GM23338 (cell line): ENCODE results near the gene TBC1D16. TPM values are rescaled to one million over a fixed set of nuclear protein-coding genes. Genes with fewer than 3 reads are reported as not detected.
A peak's percentile ranks its signal among the peaks of the same experiment; 100 is the strongest.

Source experiments
- ATAC-seq: fragments of 200-7000 bp; cut with Tn5 transposase; 3 replicates; pipeline ENCODE4 v1.9.1; 2020
- DNase-seq: peaks from one replicate; pipeline ENCODE4 v3.0.0-alpha.2; 2015; ENCODE audit warnings: low spot score
- H2AFZ ChIP-seq: fragments of 200-600 bp; sonication (generic); 2 replicates; pipeline ENCODE4 v1.8.0; 2016; ENCODE audit warnings: antibody characterized with exemption, mild to moderate bottlenecking, moderate library complexity
- H3F3A ChIP-seq: fragments of 200-600 bp; sonication (generic); replicated peaks from 2 replicates; pipeline ENCODE4 v1.8.0; 2017; ENCODE audit warnings: antibody characterized with exemption, mixed run types, low read depth
- H3K27ac ChIP-seq: fragments of 200-600 bp; sonication (generic); 2 replicates; pipeline ENCODE4 v1.6.1; 2016; ENCODE audit warnings: low read depth
- H3K27me3 ChIP-seq: fragments of 200-600 bp; sonication (generic); 2 replicates; pipeline ENCODE4 v1.8.0; 2016; ENCODE audit warnings: mild to moderate bottlenecking, mixed run types, moderate library complexity; ENCODE audit not compliant: insufficient read depth
- H3K36me3 ChIP-seq: fragments of 200-600 bp; sonication (generic); 2 replicates; pipeline ENCODE4 v1.8.0; 2016; ENCODE audit warnings: mild to moderate bottlenecking; ENCODE audit not compliant: insufficient read depth
- H3K4me1 ChIP-seq: fragments of 200-600 bp; sonication (generic); 2 replicates; pipeline ENCODE4 v1.8.0; 2016; ENCODE audit warnings: mild to moderate bottlenecking, moderate library complexity; ENCODE audit not compliant: insufficient read depth
- H3K4me2 ChIP-seq: fragments of 200-600 bp; sonication (generic); 2 replicates; pipeline ENCODE4 v1.7.1; 2017; ENCODE audit warnings: mixed run types
- H3K4me3 ChIP-seq: fragments of 200-600 bp; sonication (generic); 2 replicates; pipeline ENCODE4 v1.6.1; 2016; ENCODE audit warnings: mixed run types
- H3K79me2 ChIP-seq: fragments of 200-600 bp; sonication (generic); replicated peaks from 2 replicates; pipeline ENCODE4 v1.8.0; 2017; ENCODE audit warnings: mild to moderate bottlenecking; ENCODE audit not compliant: insufficient read depth
- H3K9me2 ChIP-seq: fragments of 200-600 bp; sonication (generic); 2 replicates; pipeline ENCODE4 v1.8.0; 2017; ENCODE audit not compliant: insufficient read depth
- H4K20me1 ChIP-seq: fragments of 200-600 bp; sonication (generic); replicated peaks from 2 replicates; pipeline ENCODE4 v1.8.0; 2017; ENCODE audit warnings: mild to moderate bottlenecking; ENCODE audit not compliant: insufficient read depth
- H3K27ac Mint-ChIP-seq: 2 replicates; pipeline ENCODE4 v1.8.0; 2020; ENCODE audit warnings: inconsistent platforms, mild to moderate bottlenecking, moderate library complexity, mixed read lengths
- H3K27me3 Mint-ChIP-seq: 3 replicates; pipeline ENCODE4 v1.8.0; 2022; ENCODE audit warnings: low read depth, mild to moderate bottlenecking, moderate library complexity, mixed read lengths, inconsistent platforms; ENCODE audit not compliant: insufficient read depth, poor library complexity
- H3K36me3 Mint-ChIP-seq: 3 replicates; pipeline ENCODE4 v1.8.0; 2021; ENCODE audit warnings: low read depth, mild to moderate bottlenecking, inconsistent platforms, moderate library complexity, mixed read lengths
- H3K4me1 Mint-ChIP-seq: 3 replicates; pipeline ENCODE4 v1.8.0; 2020; ENCODE audit warnings: mild to moderate bottlenecking, inconsistent platforms, mixed read lengths
- H3K4me3 Mint-ChIP-seq: 3 replicates; pipeline ENCODE4 v1.8.0; 2021; ENCODE audit warnings: moderate library complexity, mild to moderate bottlenecking, inconsistent platforms, mixed read lengths
- H3K9me3 Mint-ChIP-seq: 3 replicates; pipeline ENCODE4 v1.8.0; 2020; ENCODE audit warnings: moderate library complexity, mild to moderate bottlenecking, inconsistent platforms, mixed read lengths
- CREB1 ChIP-seq: fragments of 250-450 bp; sonication (Bioruptor Pico); IDR thresholded peaks from 2 replicates; pipeline ENCODE4 v1.5.0; 2020; ENCODE audit warnings: low read depth, mild to moderate bottlenecking, moderate library complexity
- EZH2 ChIP-seq: fragments of 200-600 bp; sonication (generic); IDR thresholded peaks from one replicate; pipeline ENCODE4 v1.8.0; 2017; ENCODE audit warnings: antibody characterized with exemption, mild to moderate bottlenecking, low read depth; ENCODE audit not compliant: unreplicated experiment
- EZH2phosphoT487 ChIP-seq: fragments of 200-600 bp; sonication (generic); IDR thresholded peaks from one replicate; pipeline ENCODE4 v1.8.1; 2018; ENCODE audit warnings: antibody characterized with exemption; ENCODE audit not compliant: unreplicated experiment
- JUNB ChIP-seq: IDR thresholded peaks from one replicate; pipeline ENCODE4 v1.6.1; 2016; ENCODE audit warnings: antibody characterized with exemption; ENCODE audit not compliant: unreplicated experiment
- NANOG ChIP-seq: IDR thresholded peaks from 2 replicates; pipeline ENCODE4 v1.6.1; 2016; ENCODE audit warnings: antibody characterized with exemption, borderline replicate concordance
- POLR2AphosphoS5 ChIP-seq: IDR thresholded peaks from 2 replicates; pipeline ENCODE4 v1.6.1; 2016; ENCODE audit warnings: antibody characterized with exemption, low read depth
- STAT1 ChIP-seq: IDR thresholded peaks from one replicate; pipeline ENCODE4 v1.6.1; 2016; ENCODE audit warnings: antibody characterized with exemption; ENCODE audit not compliant: unreplicated experiment
- ZNF114 ChIP-seq: fragments of 250-450 bp; sonication (Bioruptor Pico); IDR thresholded peaks from 2 replicates; pipeline ENCODE4 v1.5.0; 2020; ENCODE audit warnings: mild to moderate bottlenecking, moderate library complexity
- polyA plus RNA-seq: library from polyadenylated mRNA; unstranded; fragments of >200 nt; fragmentation: Nextera tagmentation; extraction: Ambion mirVana; gene quantifications from 2 replicates; pipeline ENCODE4 v1.2.1, GENCODE V29; 2016
- total RNA-seq: library from RNA; depleted of rRNA; stranded (reverse); fragments of >200 nt; shearing (Covaris generic); gene quantifications from 2 replicates; pipeline ENCODE4 v1.2.3, GENCODE V29; 2014
- TF ChIP-seq, protein P1 (sequence below): fragments of 250-450 bp; sonication (Bioruptor Pico); IDR thresholded peaks from 2 replicates; pipeline ENCODE4 v1.5.0; 2020; ENCODE audit warnings: mild to moderate bottlenecking, moderate library complexity
- TF ChIP-seq, protein P2 (sequence below), 2 experiments: fragments of 200-600 bp in 1 of 2; sonication (generic) in 1 of 2; conservative IDR thresholded peaks; 2 replicates each; pipeline versions ENCODE4 v1.5.1 to v1.6.1; 2016 to 2017; ENCODE audit warnings: antibody characterized with exemption in 2 of 2, low read depth in 2 of 2, mild to moderate bottlenecking in 2 of 2, moderate library complexity in 1 of 2
- TF ChIP-seq, protein P3 (sequence below): IDR thresholded peaks from 2 replicates; pipeline ENCODE4 v1.6.1; 2016; ENCODE audit warnings: antibody characterized with exemption
- TF ChIP-seq, protein P4 (sequence below): IDR thresholded peaks from one replicate; pipeline ENCODE4 v1.6.1; 2018; ENCODE audit warnings: antibody characterized with exemption; ENCODE audit not compliant: unreplicated experiment

TBC1D16 gene
- total and polyA plus RNA-seq, 2 experiments from 2014 or later, result 16.7 to 104 TPM

DNA sequence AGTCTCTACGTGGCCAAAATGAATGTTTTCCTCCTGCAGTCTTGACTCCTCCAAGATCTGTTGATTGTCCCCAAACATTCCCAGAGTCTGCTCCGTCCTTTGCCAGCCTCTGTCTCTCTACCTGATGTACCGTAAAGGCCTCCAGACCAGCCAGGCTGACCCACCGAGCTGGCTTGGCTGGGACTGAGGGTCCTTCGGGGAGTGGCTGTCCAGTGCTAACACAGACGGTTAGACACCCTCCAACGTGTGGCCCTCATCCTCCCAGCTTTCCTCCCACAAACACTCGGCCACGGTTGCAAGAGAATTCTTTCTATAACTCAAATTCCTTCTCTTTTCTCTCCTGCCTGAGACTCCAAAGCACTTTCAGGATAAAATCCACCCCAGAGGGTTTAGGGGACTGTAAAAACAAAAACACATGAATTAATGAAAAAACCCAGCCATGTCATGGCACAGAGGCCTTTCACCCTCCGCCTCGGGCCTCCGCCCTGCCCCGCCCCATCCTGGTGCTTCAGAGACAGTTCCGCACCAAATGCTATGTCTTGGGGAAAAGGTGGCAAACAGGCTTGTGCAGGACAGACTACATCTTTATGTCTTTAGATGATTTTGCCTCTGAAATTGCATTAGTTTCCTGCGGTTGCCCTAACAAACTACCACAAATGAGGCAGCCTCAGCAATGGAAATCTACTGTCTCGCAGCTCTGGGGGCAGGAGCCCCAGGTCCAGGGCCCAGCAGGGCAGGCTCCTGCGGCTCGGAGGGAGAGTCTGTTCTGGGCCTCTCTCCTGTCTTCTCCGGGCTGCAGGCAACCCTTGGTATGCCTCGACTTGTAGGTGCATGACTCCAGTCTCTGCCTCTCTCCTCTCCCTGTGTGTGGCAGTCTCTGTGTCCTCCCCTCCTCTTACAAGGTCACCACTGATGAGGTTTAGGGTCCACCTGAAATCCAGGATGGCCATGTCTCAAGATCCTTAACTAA is 124.0 kb downstream of the TBC1D16 start:
- H4K20me1 ChIP-seq, result no peaks in the 10 kb centered on the region
- Mint-ChIP-seq H3K9me3 (no peaks in the 10 kb centered on the region), H3K36me3 (no peaks in the 10 kb centered on the region), H3K27me3 (peaks cover 8% of the 10 kb centered on the region), H3K4me1 (peaks cover 16% of the 10 kb centered on the region), H3K27ac (no peak overlapping the region), H3K4me3 (no peak overlapping the region)
- ATAC-seq (no peak), DNase-seq (peak; percentile 0)
- TF ChIP-seq, protein P1, sequence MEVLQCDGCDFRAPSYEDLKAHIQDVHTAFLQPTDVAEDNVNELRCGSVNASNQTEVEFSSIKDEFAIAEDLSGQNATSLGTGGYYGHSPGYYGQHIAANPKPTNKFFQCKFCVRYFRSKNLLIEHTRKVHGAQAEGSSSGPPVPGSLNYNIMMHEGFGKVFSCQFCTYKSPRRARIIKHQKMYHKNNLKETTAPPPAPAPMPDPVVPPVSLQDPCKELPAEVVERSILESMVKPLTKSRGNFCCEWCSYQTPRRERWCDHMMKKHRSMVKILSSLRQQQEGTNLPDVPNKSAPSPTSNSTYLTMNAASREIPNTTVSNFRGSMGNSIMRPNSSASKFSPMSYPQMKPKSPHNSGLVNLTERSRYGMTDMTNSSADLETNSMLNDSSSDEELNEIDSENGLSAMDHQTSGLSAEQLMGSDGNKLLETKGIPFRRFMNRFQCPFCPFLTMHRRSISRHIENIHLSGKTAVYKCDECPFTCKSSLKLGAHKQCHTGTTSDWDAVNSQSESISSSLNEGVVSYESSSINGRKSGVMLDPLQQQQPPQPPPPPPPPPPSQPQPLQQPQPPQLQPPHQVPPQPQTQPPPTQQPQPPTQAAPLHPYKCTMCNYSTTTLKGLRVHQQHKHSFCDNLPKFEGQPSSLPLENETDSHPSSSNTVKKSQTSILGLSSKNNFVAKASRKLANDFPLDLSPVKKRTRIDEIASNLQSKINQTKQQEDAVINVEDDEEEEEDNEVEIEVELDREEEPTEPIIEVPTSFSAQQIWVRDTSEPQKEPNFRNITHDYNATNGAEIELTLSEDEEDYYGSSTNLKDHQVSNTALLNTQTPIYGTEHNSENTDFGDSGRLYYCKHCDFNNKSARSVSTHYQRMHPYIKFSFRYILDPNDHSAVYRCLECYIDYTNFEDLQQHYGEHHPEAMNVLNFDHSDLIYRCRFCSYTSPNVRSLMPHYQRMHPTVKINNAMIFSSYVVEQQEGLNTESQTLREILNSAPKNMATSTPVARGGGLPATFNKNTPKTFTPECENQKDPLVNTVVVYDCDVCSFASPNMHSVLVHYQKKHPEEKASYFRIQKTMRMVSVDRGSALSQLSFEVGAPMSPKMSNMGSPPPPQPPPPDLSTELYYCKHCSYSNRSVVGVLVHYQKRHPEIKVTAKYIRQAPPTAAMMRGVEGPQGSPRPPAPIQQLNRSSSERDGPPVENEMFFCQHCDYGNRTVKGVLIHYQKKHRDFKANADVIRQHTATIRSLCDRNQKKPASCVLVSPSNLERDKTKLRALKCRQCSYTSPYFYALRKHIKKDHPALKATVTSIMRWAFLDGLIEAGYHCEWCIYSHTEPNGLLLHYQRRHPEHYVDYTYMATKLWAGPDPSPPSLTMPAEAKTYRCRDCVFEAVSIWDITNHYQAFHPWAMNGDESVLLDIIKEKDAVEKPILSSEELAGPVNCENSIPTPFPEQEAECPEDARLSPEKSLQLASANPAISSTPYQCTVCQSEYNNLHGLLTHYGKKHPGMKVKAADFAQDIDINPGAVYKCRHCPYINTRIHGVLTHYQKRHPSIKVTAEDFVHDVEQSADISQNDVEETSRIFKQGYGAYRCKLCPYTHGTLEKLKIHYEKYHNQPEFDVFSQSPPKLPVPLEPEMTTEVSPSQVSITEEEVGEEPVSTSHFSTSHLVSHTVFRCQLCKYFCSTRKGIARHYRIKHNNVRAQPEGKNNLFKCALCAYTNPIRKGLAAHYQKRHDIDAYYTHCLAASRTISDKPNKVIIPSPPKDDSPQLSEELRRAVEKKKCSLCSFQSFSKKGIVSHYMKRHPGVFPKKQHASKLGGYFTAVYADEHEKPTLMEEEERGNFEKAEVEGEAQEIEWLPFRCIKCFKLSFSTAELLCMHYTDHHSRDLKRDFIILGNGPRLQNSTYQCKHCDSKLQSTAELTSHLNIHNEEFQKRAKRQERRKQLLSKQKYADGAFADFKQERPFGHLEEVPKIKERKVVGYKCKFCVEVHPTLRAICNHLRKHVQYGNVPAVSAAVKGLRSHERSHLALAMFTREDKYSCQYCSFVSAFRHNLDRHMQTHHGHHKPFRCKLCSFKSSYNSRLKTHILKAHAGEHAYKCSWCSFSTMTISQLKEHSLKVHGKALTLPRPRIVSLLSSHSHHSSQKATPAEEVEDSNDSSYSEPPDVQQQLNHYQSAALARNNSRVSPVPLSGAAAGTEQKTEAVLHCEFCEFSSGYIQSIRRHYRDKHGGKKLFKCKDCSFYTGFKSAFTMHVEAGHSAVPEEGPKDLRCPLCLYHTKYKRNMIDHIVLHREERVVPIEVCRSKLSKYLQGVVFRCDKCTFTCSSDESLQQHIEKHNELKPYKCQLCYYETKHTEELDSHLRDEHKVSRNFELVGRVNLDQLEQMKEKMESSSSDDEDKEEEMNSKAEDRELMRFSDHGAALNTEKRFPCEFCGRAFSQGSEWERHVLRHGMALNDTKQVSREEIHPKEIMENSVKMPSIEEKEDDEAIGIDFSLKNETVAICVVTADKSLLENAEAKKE, result no peak
- no peak for TF ChIP-seq ZNF114 (CRISPR knock-in tag)
- TF ChIP-seq, protein P2, sequence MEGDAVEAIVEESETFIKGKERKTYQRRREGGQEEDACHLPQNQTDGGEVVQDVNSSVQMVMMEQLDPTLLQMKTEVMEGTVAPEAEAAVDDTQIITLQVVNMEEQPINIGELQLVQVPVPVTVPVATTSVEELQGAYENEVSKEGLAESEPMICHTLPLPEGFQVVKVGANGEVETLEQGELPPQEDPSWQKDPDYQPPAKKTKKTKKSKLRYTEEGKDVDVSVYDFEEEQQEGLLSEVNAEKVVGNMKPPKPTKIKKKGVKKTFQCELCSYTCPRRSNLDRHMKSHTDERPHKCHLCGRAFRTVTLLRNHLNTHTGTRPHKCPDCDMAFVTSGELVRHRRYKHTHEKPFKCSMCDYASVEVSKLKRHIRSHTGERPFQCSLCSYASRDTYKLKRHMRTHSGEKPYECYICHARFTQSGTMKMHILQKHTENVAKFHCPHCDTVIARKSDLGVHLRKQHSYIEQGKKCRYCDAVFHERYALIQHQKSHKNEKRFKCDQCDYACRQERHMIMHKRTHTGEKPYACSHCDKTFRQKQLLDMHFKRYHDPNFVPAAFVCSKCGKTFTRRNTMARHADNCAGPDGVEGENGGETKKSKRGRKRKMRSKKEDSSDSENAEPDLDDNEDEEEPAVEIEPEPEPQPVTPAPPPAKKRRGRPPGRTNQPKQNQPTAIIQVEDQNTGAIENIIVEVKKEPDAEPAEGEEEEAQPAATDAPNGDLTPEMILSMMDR (conservative IDR thresholded peaks at IDR 0.05; ENCODE audit: low read depth in 2 of 2), result no peak
- TF ChIP-seq CREB1, result no peak
- TF ChIP-seq, protein P3, sequence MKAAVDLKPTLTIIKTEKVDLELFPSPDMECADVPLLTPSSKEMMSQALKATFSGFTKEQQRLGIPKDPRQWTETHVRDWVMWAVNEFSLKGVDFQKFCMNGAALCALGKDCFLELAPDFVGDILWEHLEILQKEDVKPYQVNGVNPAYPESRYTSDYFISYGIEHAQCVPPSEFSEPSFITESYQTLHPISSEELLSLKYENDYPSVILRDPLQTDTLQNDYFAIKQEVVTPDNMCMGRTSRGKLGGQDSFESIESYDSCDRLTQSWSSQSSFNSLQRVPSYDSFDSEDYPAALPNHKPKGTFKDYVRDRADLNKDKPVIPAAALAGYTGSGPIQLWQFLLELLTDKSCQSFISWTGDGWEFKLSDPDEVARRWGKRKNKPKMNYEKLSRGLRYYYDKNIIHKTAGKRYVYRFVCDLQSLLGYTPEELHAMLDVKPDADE, result no peak
- no peak for TF ChIP-seq STAT1
- TF ChIP-seq EZH2phosphoT487, result no peak
- no peak for TF ChIP-seq EZH2
- no peak for TF ChIP-seq POLR2AphosphoS5
- no peak for TF ChIP-seq JUNB
- TF ChIP-seq, protein P4, sequence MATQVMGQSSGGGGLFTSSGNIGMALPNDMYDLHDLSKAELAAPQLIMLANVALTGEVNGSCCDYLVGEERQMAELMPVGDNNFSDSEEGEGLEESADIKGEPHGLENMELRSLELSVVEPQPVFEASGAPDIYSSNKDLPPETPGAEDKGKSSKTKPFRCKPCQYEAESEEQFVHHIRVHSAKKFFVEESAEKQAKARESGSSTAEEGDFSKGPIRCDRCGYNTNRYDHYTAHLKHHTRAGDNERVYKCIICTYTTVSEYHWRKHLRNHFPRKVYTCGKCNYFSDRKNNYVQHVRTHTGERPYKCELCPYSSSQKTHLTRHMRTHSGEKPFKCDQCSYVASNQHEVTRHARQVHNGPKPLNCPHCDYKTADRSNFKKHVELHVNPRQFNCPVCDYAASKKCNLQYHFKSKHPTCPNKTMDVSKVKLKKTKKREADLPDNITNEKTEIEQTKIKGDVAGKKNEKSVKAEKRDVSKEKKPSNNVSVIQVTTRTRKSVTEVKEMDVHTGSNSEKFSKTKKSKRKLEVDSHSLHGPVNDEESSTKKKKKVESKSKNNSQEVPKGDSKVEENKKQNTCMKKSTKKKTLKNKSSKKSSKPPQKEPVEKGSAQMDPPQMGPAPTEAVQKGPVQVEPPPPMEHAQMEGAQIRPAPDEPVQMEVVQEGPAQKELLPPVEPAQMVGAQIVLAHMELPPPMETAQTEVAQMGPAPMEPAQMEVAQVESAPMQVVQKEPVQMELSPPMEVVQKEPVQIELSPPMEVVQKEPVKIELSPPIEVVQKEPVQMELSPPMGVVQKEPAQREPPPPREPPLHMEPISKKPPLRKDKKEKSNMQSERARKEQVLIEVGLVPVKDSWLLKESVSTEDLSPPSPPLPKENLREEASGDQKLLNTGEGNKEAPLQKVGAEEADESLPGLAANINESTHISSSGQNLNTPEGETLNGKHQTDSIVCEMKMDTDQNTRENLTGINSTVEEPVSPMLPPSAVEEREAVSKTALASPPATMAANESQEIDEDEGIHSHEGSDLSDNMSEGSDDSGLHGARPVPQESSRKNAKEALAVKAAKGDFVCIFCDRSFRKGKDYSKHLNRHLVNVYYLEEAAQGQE, result no peak
- TF ChIP-seq NANOG, result no peak
- no peaks in the 10 kb centered on the region for H3K27me3 ChIP-seq
- H3K27ac ChIP-seq, result no peak overlapping the region
- H2AFZ ChIP-seq, result no peak overlapping the region
- no peaks in the 10 kb centered on the region for H3K36me3 ChIP-seq
- no peak overlapping the region for H3K4me3 ChIP-seq
- H3K79me2 ChIP-seq, result no peaks in the 10 kb centered on the region
- no peaks in the 10 kb centered on the region for H3F3A ChIP-seq
- no peaks in the 10 kb centered on the region for H3K9me2 ChIP-seq
- no peak overlapping the region for H3K4me2 ChIP-seq
- peaks cover 7% of the 10 kb centered on the region for H3K4me1 ChIP-seq
